ENCODE results near the gene GLRA3. TPM values are rescaled to one million over a fixed set of nuclear protein-coding genes. Genes with fewer than 3 reads are reported as not detected.

The GLRA3 gene
- polyA plus RNA-seq, 3 donors = not detected

- Histone ChIP-seq H3K4me2 (replicated peaks; ENCODE audit: extremely low read depth, low read length, poor library complexity, severe bottlenecking) (no peak overlapping the region), H3K4me3 (replicated peaks in 1 of 3; ENCODE audit: low read depth in 2 of 3, low read length in 3 of 3) (no peak overlapping the region), H3K4me1 (ENCODE audit: control insufficient read depth in 1 of 2, insufficient read depth in 2 of 2, low read length in 2 of 2) (no peaks in the 10 kb centered on the region), H4K20me1 (ENCODE audit: insufficient read depth, low read length) (no peaks in the 10 kb centered on the region), H3K9ac (ENCODE audit: insufficient read depth, low read length, poor library complexity, severe bottlenecking) (no peak overlapping the region), H3K9me3 (replicated peaks in 1 of 2; ENCODE audit: control insufficient read depth in 1 of 2, insufficient read depth in 1 of 2, low read length in 2 of 2) (peaks cover 6% of the 10 kb centered on the region in 2 donors), H3K27ac (ENCODE audit: low read depth in 1 of 2, low read length in 2 of 2) (no peak overlapping the region), H2AFZ (ENCODE audit: insufficient read depth, low read depth, low read length, poor library complexity, severe bottlenecking) (no peak overlapping the region), H3K79me2 (ENCODE audit: insufficient read depth, low read length) (no peaks in the 10 kb centered on the region), H3K36me3 (replicated peaks in 1 of 2; ENCODE audit: control insufficient read depth in 1 of 2, insufficient read depth in 2 of 2, low read length in 2 of 2) (no peaks in the 10 kb centered on the region), H3K27me3 (ENCODE audit: control insufficient read depth in 2 of 2, insufficient read depth in 2 of 2, low read length in 2 of 2) (no peaks in the 10 kb centered on the region)
- Mint-ChIP-seq H3K36me3 (no peaks in the 10 kb centered on the region), H3K9me3 (peaks cover 2 to 6% (median 4%) of the 10 kb centered on the region in 7 donors), H3K4me3 (no peak overlapping the region), H3K27ac (no peak overlapping the region), H3K27me3 (ENCODE audit: low read depth in 3 of 3) (peaks cover 0 to 4% (median 0%) of the 10 kb centered on the region in 3 donors), H3K4me1 (no peaks in the 10 kb centered on the region)
- TF ChIP-seq CTCF (IDR thresholded peaks at IDR 0.05) = no peak
- no peak for DNase-seq
- intact Hi-C loops (cut with micrococcal nuclease) = no loop called here
- WGBS (ENCODE audit: insufficient coverage) = no CpG with 5 or more reads among the region's 2 CpGs
Measured at GRCh38 chr4:174746710-174747109, 82.3 kb downstream of the GLRA3 start.

GRCh38 chr4:174742561-174742960 is 86.5 kb downstream of the GLRA3 start:
- peaks cover 2 to 6% (median 4%) of the 10 kb centered on the region in 7 donors for H3K9me3 Mint-ChIP-seq
- H3K4me1 Mint-ChIP-seq = no peaks in the 10 kb centered on the region
- peaks cover 0 to 5% (median 0%) of the 10 kb centered on the region in 3 donors for H3K27me3 Mint-ChIP-seq (ENCODE audit: low read depth in 3 of 3)
- H3K27ac ChIP-seq (ENCODE audit: low read depth in 1 of 2, low read length in 2 of 2) = no peak overlapping the region
- no peaks in the 10 kb centered on the region for H4K20me1 ChIP-seq (ENCODE audit: insufficient read depth, low read length)
- TF ChIP-seq CTCF (IDR thresholded peaks at IDR 0.05) = no peak
- no peak overlapping the region for H3K4me2 ChIP-seq (replicated peaks; ENCODE audit: extremely low read depth, low read length, poor library complexity, severe bottlenecking)
- intact Hi-C loops (cut with micrococcal nuclease) = no loop called here
- no peaks in the 10 kb centered on the region for H3K27me3 ChIP-seq (ENCODE audit: control insufficient read depth in 2 of 2, insufficient read depth in 2 of 2, low read length in 2 of 2)
- no peaks in the 10 kb centered on the region for H3K36me3 Mint-ChIP-seq
- no peaks in the 10 kb centered on the region for H3K4me1 ChIP-seq (ENCODE audit: control insufficient read depth in 1 of 2, insufficient read depth in 2 of 2, low read length in 2 of 2)
- no peak overlapping the region for H3K27ac Mint-ChIP-seq
- H3K4me3 ChIP-seq (replicated peaks in 1 of 3; ENCODE audit: low read depth in 2 of 3, low read length in 3 of 3) = no peak overlapping the region
- no peaks in the 10 kb centered on the region for H3K36me3 ChIP-seq (replicated peaks in 1 of 2; ENCODE audit: control insufficient read depth in 1 of 2, insufficient read depth in 2 of 2, low read length in 2 of 2)
- no peak overlapping the region for H2AFZ ChIP-seq (ENCODE audit: insufficient read depth, low read depth, low read length, poor library complexity, severe bottlenecking)
- H3K9me3 ChIP-seq (replicated peaks in 1 of 2; ENCODE audit: control insufficient read depth in 1 of 2, insufficient read depth in 1 of 2, low read length in 2 of 2) = peaks cover 6% of the 10 kb centered on the region in 2 donors
- DNase-seq = no peak
- no peak overlapping the region for H3K4me3 Mint-ChIP-seq
- H3K79me2 ChIP-seq (ENCODE audit: insufficient read depth, low read length) = no peaks in the 10 kb centered on the region
- no peak overlapping the region for H3K9ac ChIP-seq (ENCODE audit: insufficient read depth, low read length, poor library complexity, severe bottlenecking)

Measured in CD14-positive monocyte (primary cell).